Measurements from ENCODE around the gene KIF19. TPM values are rescaled to one million over a fixed set of nuclear protein-coding genes. Genes with fewer than 3 reads are reported as not detected.

The KIF19 gene
- total RNA-seq, 1 experiment from 2014 or later = not detected

- POLR2A ChIA-PET = no interaction called here
- Histone ChIP-seq H3K27me3 (ENCODE audit: control insufficient read depth, insufficient read depth, low read length) (no peaks in the 10 kb centered on the region), H3K4me1 (ENCODE audit: control insufficient read depth, insufficient read depth, low read length) (no peaks in the 10 kb centered on the region), H3K9me3 (ENCODE audit: control insufficient read depth, insufficient read depth, low read depth, low read length) (no peaks in the 10 kb centered on the region), H3K36me3 (ENCODE audit: control insufficient read depth, insufficient read depth, low read length) (no peaks in the 10 kb centered on the region), H3K4me3 (ENCODE audit: low read depth in 2 of 2, low read length in 2 of 2) (no peak overlapping the region), H3K27ac (ENCODE audit: low read length) (no peak overlapping the region)
- DNase-seq (ENCODE audit: low read depth, low spot score) (no peak), ATAC-seq (no peak)
- in situ Hi-C loops (cut with HindIII; ENCODE audit: low pct_unique_long_range_greater_than_20kb, low sequenced_read_pairs) = no loop called here
- intact Hi-C loops (cut with micrococcal nuclease; ENCODE audit: unreplicated experiment) = no loop called here
- BruUV-seq (replicated peaks) = no TSS peak
- TF ChIP-seq CTCF (IDR thresholded peaks at IDR 0.05) = no peak
- TF ChIP-seq POLR2AphosphoS5 (IDR thresholded peaks at IDR 0.05; ENCODE audit: low read depth, low read length) = no peak
- no peak for TF ChIP-seq SIN3A (IDR thresholded peaks at IDR 0.05; ENCODE audit: borderline replicate concordance, insufficient read depth, low read depth, low read length)
- no peak for TF ChIP-seq TCF7L2 (IDR thresholded peaks at IDR 0.05; ENCODE audit: low read depth, low read length)
- no peak for TF ChIP-seq REST (IDR thresholded peaks at IDR 0.05; ENCODE audit: insufficient read depth in 1 of 2, low read depth in 2 of 2, low read length in 1 of 2)
- CTCF ChIA-PET = no interaction called here
Observed at GRCh38 chr17:74396567-74396966, 70.5 kb downstream of the KIF19 start.

- CTCF ChIA-PET = no interaction called here
- Histone ChIP-seq H3K9me3 (ENCODE audit: control insufficient read depth, insufficient read depth, low read depth, low read length) (no peaks in the 10 kb centered on the region), H3K36me3 (ENCODE audit: control insufficient read depth, insufficient read depth, low read length) (no peaks in the 10 kb centered on the region), H3K4me3 (ENCODE audit: low read depth in 2 of 2, low read length in 2 of 2) (no peak overlapping the region), H3K4me1 (ENCODE audit: control insufficient read depth, insufficient read depth, low read length) (no peaks in the 10 kb centered on the region), H3K27me3 (ENCODE audit: control insufficient read depth, insufficient read depth, low read length) (no peaks in the 10 kb centered on the region), H3K27ac (ENCODE audit: low read length) (no peak overlapping the region)
- ATAC-seq = no peak
- in situ Hi-C loops (cut with HindIII; ENCODE audit: low pct_unique_long_range_greater_than_20kb, low sequenced_read_pairs) (no loop called here), intact Hi-C loops (cut with micrococcal nuclease; ENCODE audit: unreplicated experiment) (no loop called here)
- no peak for DNase-seq (ENCODE audit: low read depth, low spot score)
- POLR2A ChIA-PET = no interaction called here
- no TSS peak for BruUV-seq (replicated peaks)
- TF ChIP-seq TCF7L2 (IDR thresholded peaks at IDR 0.05; ENCODE audit: low read depth, low read length) = no peak
- TF ChIP-seq REST (IDR thresholded peaks at IDR 0.05; ENCODE audit: insufficient read depth in 1 of 2, low read depth in 2 of 2, low read length in 1 of 2) = no peak
- TF ChIP-seq SIN3A (IDR thresholded peaks at IDR 0.05; ENCODE audit: borderline replicate concordance, insufficient read depth, low read depth, low read length) = no peak
- no peak for TF ChIP-seq POLR2AphosphoS5 (IDR thresholded peaks at IDR 0.05; ENCODE audit: low read depth, low read length)
- TF ChIP-seq CTCF (IDR thresholded peaks at IDR 0.05) = no peak
Observed at GRCh38 chr17:74402048-74402447, 76.0 kb downstream of the KIF19 start.
